H9 (cell line): ENCODE results near the gene DERA. TPM values are rescaled to one million over a fixed set of nuclear protein-coding genes. Genes with fewer than 3 reads are reported as not detected.

Experiments used
- DNase-seq: peaks from one replicate; pipeline ENCODE4 v3.0.0-alpha.2; 2017
- H2AFZ ChIP-seq: one replicate; pipeline ENCODE4 v1.6.1; 2013; ENCODE audit warnings: mild to moderate bottlenecking, low read length, control low read depth, moderate library complexity
- H2AK5ac ChIP-seq: 2 replicates; pipeline ENCODE4 v1.6.1; 2013; ENCODE audit warnings: low read length, control low read depth, mixed read lengths; ENCODE audit not compliant: insufficient read length
- H2BK120ac ChIP-seq: one replicate; pipeline ENCODE4 v1.6.1; 2013; ENCODE audit warnings: low read depth, mild to moderate bottlenecking, low read length, control low read depth, inconsistent platforms; ENCODE audit not compliant: poor library complexity, severe bottlenecking
- H2BK12ac ChIP-seq: 2 replicates; pipeline ENCODE4 v1.6.1; 2013; ENCODE audit warnings: low read length, control low read depth, mixed read lengths, low read depth; ENCODE audit not compliant: insufficient read length
- H2BK15ac ChIP-seq: 2 replicates; pipeline ENCODE4 v1.6.1; 2013; ENCODE audit warnings: low read depth, low read length, control low read depth
- H2BK20ac ChIP-seq: one replicate; pipeline ENCODE4 v1.6.1; 2013; ENCODE audit warnings: low read depth, mild to moderate bottlenecking, low read length, control low read depth, inconsistent platforms; ENCODE audit not compliant: poor library complexity, severe bottlenecking
- H2BK5ac ChIP-seq: 2 replicates; pipeline ENCODE4 v1.6.1; 2013; ENCODE audit warnings: low read length, control low read depth, mixed read lengths; ENCODE audit not compliant: insufficient read length
- H3K14ac ChIP-seq: 2 replicates; pipeline ENCODE4 v1.6.1; 2013; ENCODE audit warnings: low read length, control low read depth; ENCODE audit not compliant: insufficient read depth
- H3K18ac ChIP-seq: 2 replicates; pipeline ENCODE4 v1.6.1; 2013; ENCODE audit warnings: low read depth, mild to moderate bottlenecking, mixed read lengths, low read length, control low read depth; ENCODE audit not compliant: insufficient read length
- H3K23ac ChIP-seq: 2 replicates; pipeline ENCODE4 v1.6.1; 2013; ENCODE audit warnings: low read length, control low read depth, mixed read lengths, low read depth; ENCODE audit not compliant: insufficient read length
- H3K23me2 ChIP-seq: 2 replicates; pipeline ENCODE4 v1.6.1; 2013; ENCODE audit warnings: low read depth, mild to moderate bottlenecking, mixed read lengths, low read length, control low read depth; ENCODE audit not compliant: insufficient read length, poor library complexity, severe bottlenecking
- H3K27ac ChIP-seq: 2 replicates; pipeline ENCODE4 v1.5.1; 2013; ENCODE audit warnings: low read length, control low read depth, mixed read lengths, low read depth; ENCODE audit not compliant: insufficient read length
- H3K27me3 ChIP-seq: 2 replicates; pipeline ENCODE4 v1.6.1; 2013; ENCODE audit warnings: low read length, control low read depth, inconsistent platforms; ENCODE audit not compliant: insufficient read depth
- H3K4ac ChIP-seq: 2 replicates; pipeline ENCODE4 v1.6.1; 2013; ENCODE audit warnings: low read depth, mild to moderate bottlenecking, control low read depth, inconsistent platforms, low read length, moderate library complexity
- H3K4me1 ChIP-seq: 2 replicates; pipeline ENCODE4 v1.6.1; 2013; ENCODE audit warnings: low read length, control low read depth, inconsistent platforms; ENCODE audit not compliant: insufficient read depth
- H3K4me2 ChIP-seq: 2 replicates; pipeline ENCODE4 v1.6.1; 2013; ENCODE audit warnings: low read length, control low read depth, mixed read lengths; ENCODE audit not compliant: insufficient read length, insufficient read depth
- H3K56ac ChIP-seq: 2 replicates; pipeline ENCODE4 v1.6.1; 2013; ENCODE audit warnings: low read depth, mild to moderate bottlenecking, mixed read lengths, low read length, control low read depth; ENCODE audit not compliant: insufficient read length
- H3K79me1 ChIP-seq: 2 replicates; pipeline ENCODE4 v1.6.1; 2013; ENCODE audit warnings: low read depth, mild to moderate bottlenecking, moderate library complexity, low read length, control low read depth, inconsistent platforms; ENCODE audit not compliant: insufficient read depth, poor library complexity, severe bottlenecking
- H3K79me2 ChIP-seq: 2 replicates; pipeline ENCODE4 v1.6.1; 2013; ENCODE audit warnings: low read length, control low read depth, inconsistent platforms; ENCODE audit not compliant: insufficient read depth
- H3K9ac ChIP-seq: 2 replicates; pipeline ENCODE4 v1.6.1; 2013; ENCODE audit warnings: low read length, control low read depth, mixed read lengths; ENCODE audit not compliant: insufficient read length; ENCODE audit errors: extremely low read depth
- H3K9me3 ChIP-seq: one replicate; pipeline ENCODE4 v1.6.1; 2013; ENCODE audit warnings: low read depth, low read length, inconsistent platforms; ENCODE audit not compliant: control insufficient read depth
- H3T11ph ChIP-seq: one replicate; pipeline ENCODE4 v1.6.1; 2013; ENCODE audit warnings: mild to moderate bottlenecking, low read length, control low read depth, inconsistent platforms
- H4K20me1 ChIP-seq: one replicate; pipeline ENCODE4 v1.6.1; 2013; ENCODE audit not compliant: control insufficient read depth, insufficient read length, insufficient read depth
- H4K5ac ChIP-seq: 2 replicates; pipeline ENCODE4 v1.6.1; 2013; ENCODE audit warnings: low read depth, mild to moderate bottlenecking, mixed read lengths, low read length, control low read depth; ENCODE audit not compliant: insufficient read length
- H4K8ac ChIP-seq: replicated peaks from 2 replicates; pipeline ENCODE4 v1.6.1; 2013; ENCODE audit warnings: low read length, control low read depth, mixed read lengths, low read depth; ENCODE audit not compliant: insufficient read length
- H4K91ac ChIP-seq: 2 replicates; pipeline ENCODE4 v1.6.1; 2013; ENCODE audit warnings: low read depth, mild to moderate bottlenecking, moderate library complexity, mixed read lengths, low read length, control low read depth; ENCODE audit not compliant: insufficient read length
- H3K27ac Mint-ChIP-seq, 3 experiments: 2 replicates in 2 of 3; 3 replicates in 1 of 3; pipeline ENCODE4 v1.8.0; 2020 to 2021; ENCODE audit warnings: mixed read lengths in 3 of 3, mild to moderate bottlenecking in 1 of 3, moderate library complexity in 1 of 3
- H3K27me3 Mint-ChIP-seq: 2 replicates; pipeline ENCODE4 v1.8.0; 2021; ENCODE audit warnings: low read depth, mild to moderate bottlenecking, moderate library complexity, mixed read lengths
- H3K36me3 Mint-ChIP-seq, 3 experiments: 2 replicates in 2 of 3; 3 replicates in 1 of 3; pipeline ENCODE4 v1.8.0; 2020 to 2021; ENCODE audit warnings: low read depth in 3 of 3, mixed read lengths in 3 of 3; ENCODE audit not compliant: insufficient read depth in 1 of 3
- H3K4me1 Mint-ChIP-seq, 2 experiments: 2 replicates each; pipeline ENCODE4 v1.8.0; 2020; ENCODE audit warnings: mixed read lengths in 2 of 2
- H3K4me3 Mint-ChIP-seq, 2 experiments: 2 replicates in 1 of 2; 3 replicates in 1 of 2; pipeline ENCODE4 v1.8.0; 2020 to 2021; ENCODE audit warnings: mild to moderate bottlenecking in 2 of 2, mixed read lengths in 2 of 2, moderate library complexity in 1 of 2
- H3K9me3 Mint-ChIP-seq, 2 experiments: 2 replicates in 1 of 2; 3 replicates in 1 of 2; pipeline ENCODE4 v1.8.0; 2020; ENCODE audit warnings: mild to moderate bottlenecking in 2 of 2, mixed read lengths in 2 of 2, moderate library complexity in 1 of 2
- WGBS: extraction: QIAGEN DNeasy Blood & Tissue Kit; methylation state at CpG from one replicate; pipeline ENCODE4 v1.1.7; 2013; ENCODE audit warnings: missing lambda C conversion rate, low lambda C conversion rate, mixed read lengths; ENCODE audit not compliant: insufficient read length; ENCODE audit errors: extremely low coverage; 5-methylcytosine and 5-hydroxymethylcytosine counted together
- total RNA-seq: library from RNA; stranded (reverse); gene quantifications from 2 replicates; pipeline ENCODE4 v1.2.1, GENCODE V29; 2021
- TF ChIP-seq, protein P1 (sequence below): fragments of 200-600 bp; sonication (generic); conservative IDR thresholded peaks from 3 replicates; pipeline ENCODE4 v1.8.0; 2021; ENCODE audit warnings: antibody characterized with exemption, mild to moderate bottlenecking

Gene DERA
- total RNA-seq, 1 experiment from 2014 or later = 20.9 TPM

DNA sequence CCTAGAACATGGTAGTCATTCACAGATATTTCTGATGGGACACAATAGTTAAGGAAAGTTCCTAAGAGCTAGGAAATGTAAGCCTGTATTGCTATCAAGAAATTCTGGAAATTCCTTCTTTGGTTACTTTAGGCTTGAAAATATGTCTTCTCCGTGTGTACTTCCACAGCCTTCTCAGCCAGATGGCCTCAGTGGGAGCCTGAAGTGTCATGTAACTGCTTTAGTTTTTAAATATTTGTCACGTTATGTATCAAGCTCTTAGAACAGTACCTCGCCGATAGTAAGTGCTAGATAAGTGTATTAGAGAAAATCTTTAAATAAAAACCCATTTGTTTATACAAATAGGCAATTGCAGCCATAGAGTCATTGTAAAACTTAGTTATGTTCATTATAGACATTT lies 95.6 kb downstream of the DERA start:
- H3K23ac ChIP-seq = no peak overlapping the region
- no peak overlapping the region for H2AFZ ChIP-seq
- H3K9me3 ChIP-seq = no peaks in the 10 kb centered on the region
- Mint-ChIP-seq H3K4me3 (no peak overlapping the region), H3K36me3 (no peaks in the 10 kb centered on the region), H3K4me1 (0 out of 4 replicates have a peak, but pooled peaks cover 0 to 3% of the 10 kb centered on the region in 2 experiments), H3K27ac (no peak overlapping the region; a peak in 2 of 7 replicates), H3K9me3 (no peaks in the 10 kb centered on the region), H3K27me3 (no peaks in the 10 kb centered on the region)
- no peak overlapping the region for H2AK5ac ChIP-seq
- H3K56ac ChIP-seq = no peak overlapping the region
- no peaks in the 10 kb centered on the region for H3K27me3 ChIP-seq
- no peak overlapping the region for H4K5ac ChIP-seq
- no peak overlapping the region for H2BK12ac ChIP-seq
- H3K27ac ChIP-seq = no peak overlapping the region
- H3K4me1 ChIP-seq = no peaks in the 10 kb centered on the region
- no peak overlapping the region for H3T11ph ChIP-seq
- TF ChIP-seq, protein P1, sequence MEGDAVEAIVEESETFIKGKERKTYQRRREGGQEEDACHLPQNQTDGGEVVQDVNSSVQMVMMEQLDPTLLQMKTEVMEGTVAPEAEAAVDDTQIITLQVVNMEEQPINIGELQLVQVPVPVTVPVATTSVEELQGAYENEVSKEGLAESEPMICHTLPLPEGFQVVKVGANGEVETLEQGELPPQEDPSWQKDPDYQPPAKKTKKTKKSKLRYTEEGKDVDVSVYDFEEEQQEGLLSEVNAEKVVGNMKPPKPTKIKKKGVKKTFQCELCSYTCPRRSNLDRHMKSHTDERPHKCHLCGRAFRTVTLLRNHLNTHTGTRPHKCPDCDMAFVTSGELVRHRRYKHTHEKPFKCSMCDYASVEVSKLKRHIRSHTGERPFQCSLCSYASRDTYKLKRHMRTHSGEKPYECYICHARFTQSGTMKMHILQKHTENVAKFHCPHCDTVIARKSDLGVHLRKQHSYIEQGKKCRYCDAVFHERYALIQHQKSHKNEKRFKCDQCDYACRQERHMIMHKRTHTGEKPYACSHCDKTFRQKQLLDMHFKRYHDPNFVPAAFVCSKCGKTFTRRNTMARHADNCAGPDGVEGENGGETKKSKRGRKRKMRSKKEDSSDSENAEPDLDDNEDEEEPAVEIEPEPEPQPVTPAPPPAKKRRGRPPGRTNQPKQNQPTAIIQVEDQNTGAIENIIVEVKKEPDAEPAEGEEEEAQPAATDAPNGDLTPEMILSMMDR = no peak
- no peaks in the 10 kb centered on the region for H3K79me1 ChIP-seq
- no CpG with 5 or more reads among the region's 4 CpGs for WGBS
- no peak for DNase-seq
- H4K20me1 ChIP-seq = no peaks in the 10 kb centered on the region
- H4K91ac ChIP-seq = no peak overlapping the region
- no peak overlapping the region for H4K8ac ChIP-seq
- no peak overlapping the region for H3K18ac ChIP-seq
- no peak overlapping the region for H2BK120ac ChIP-seq
- H3K23me2 ChIP-seq = no peaks in the 10 kb centered on the region
- no peak overlapping the region for H3K4me2 ChIP-seq
- H2BK5ac ChIP-seq = no peak overlapping the region
- no peak overlapping the region for H3K14ac ChIP-seq
- H3K4ac ChIP-seq = no peak overlapping the region
- no peak overlapping the region for H2BK15ac ChIP-seq
- H3K79me2 ChIP-seq = no peaks in the 10 kb centered on the region
- H2BK20ac ChIP-seq = no peak overlapping the region
- no peak overlapping the region for H3K9ac ChIP-seq
